IPS-11a (cell line): ENCODE data around the gene ABHD10.

ENCODE experiments used
- H3K4me3 ChIP-seq: one replicate; pipeline ENCODE4 v1.5.1; 2013; ENCODE audit warnings: low read depth, low read length, control low read depth

ABHD10 gene

GRCh38 chr3:111999484-112000324 lies 20.9 kb downstream of the ABHD10 start:
- H3K4me3 ChIP-seq, result peak overlapping the region; percentile 22

- H3K4me3 ChIP-seq, result no peak overlapping the region
Measured at GRCh38 chr3:112000367-112000771, 21.5 kb downstream of the ABHD10 start.

GRCh38 chr3:112000966-112001365 lies 22.1 kb downstream of the ABHD10 start:
- H3K4me3 ChIP-seq, result no peak overlapping the region

GRCh38 chr3:112001526-112001925 lies 22.7 kb downstream of the ABHD10 start:
- H3K4me3 ChIP-seq, result no peak overlapping the region

- H3K4me3 ChIP-seq, result no peak overlapping the region
Measured at GRCh38 chr3:112002096-112002971, 23.5 kb downstream of the ABHD10 start.

GRCh38 chr3:112003321-112004080 lies 24.7 kb downstream of the ABHD10 start:
- H3K4me3 ChIP-seq, result no peak overlapping the region

GRCh38 chr3:112004187-112004586 lies 25.4 kb downstream of the ABHD10 start:
- H3K4me3 ChIP-seq, result no peak overlapping the region

GRCh38 chr3:112004669-112005068 lies 25.8 kb downstream of the ABHD10 start:
- no peak overlapping the region for H3K4me3 ChIP-seq

GRCh38 chr3:112005091-112005672 lies 26.4 kb downstream of the ABHD10 start:
- H3K4me3 ChIP-seq, result no peak overlapping the region

- no peak overlapping the region for H3K4me3 ChIP-seq
Measured at GRCh38 chr3:112007633-112008032, 28.8 kb downstream of the ABHD10 start.

- H3K4me3 ChIP-seq, result no peak overlapping the region
Measured at GRCh38 chr3:112009670-112010069, 30.8 kb downstream of the ABHD10 start.

GRCh38 chr3:112010636-112011035 lies 31.8 kb downstream of the ABHD10 start:
- no peak overlapping the region for H3K4me3 ChIP-seq

GRCh38 chr3:112011376-112011940 lies 32.6 kb downstream of the ABHD10 start:
- no peak overlapping the region for H3K4me3 ChIP-seq

GRCh38 chr3:112012205-112012992 lies 33.6 kb downstream of the ABHD10 start:
- no peak overlapping the region for H3K4me3 ChIP-seq

GRCh38 chr3:112013058-112013783 lies 34.4 kb downstream of the ABHD10 start:
- no peak overlapping the region for H3K4me3 ChIP-seq

- no peak overlapping the region for H3K4me3 ChIP-seq
Measured at GRCh38 chr3:112013784-112014143, 34.9 kb downstream of the ABHD10 start.

GRCh38 chr3:112017091-112017490 lies 38.3 kb downstream of the ABHD10 start:
- no peak overlapping the region for H3K4me3 ChIP-seq

GRCh38 chr3:112018712-112019111 lies 39.9 kb downstream of the ABHD10 start:
- no peak overlapping the region for H3K4me3 ChIP-seq

- H3K4me3 ChIP-seq, result no peak overlapping the region
Measured at GRCh38 chr3:112019716-112020115, 40.9 kb downstream of the ABHD10 start.
